Uterus (tissue), 4 donors: ENCODE results near the gene C4orf50. TPM values are rescaled to one million over a fixed set of nuclear protein-coding genes. Genes with fewer than 3 reads are reported as not detected.

ENCODE experiments used
- DNase-seq, 2 donors: peaks; one replicate each; pipeline ENCODE4 v3.0.0-alpha.2; 2019 to 2020
- H3K27ac ChIP-seq, 2 donors: fragments of 200-600 bp; sonication (generic); 1 replicate in 1 of 2; 2 replicates in 1 of 2; pipeline ENCODE4 v1.5.1; 2016 to 2018
- H3K27me3 ChIP-seq, 2 donors: fragments of 200-600 bp; sonication (generic); one replicate each; pipeline ENCODE4 v1.5.1; 2018 to 2019; ENCODE audit warnings: control low read depth in 1 of 2
- H3K36me3 ChIP-seq, 2 donors: fragments of 200-600 bp; sonication (generic); one replicate each; pipeline ENCODE4 v1.5.1; 2019; ENCODE audit warnings: control low read depth in 1 of 2
- H3K4me1 ChIP-seq, 2 donors: fragments of 200-600 bp; sonication (generic); one replicate each; pipeline ENCODE4 v1.5.1; 2018 to 2019; ENCODE audit warnings: control low read depth in 1 of 2
- H3K4me3 ChIP-seq, 2 donors: fragments of 200-600 bp; sonication (generic); 1 replicate in 1 of 2; 2 replicates in 1 of 2; pipeline ENCODE4 v1.5.1; 2018 to 2019; ENCODE audit warnings: mild to moderate bottlenecking in 1 of 2
- H3K9me3 ChIP-seq, 2 donors: fragments of 200-600 bp; sonication (generic); one replicate each; pipeline ENCODE4 v1.5.1; 2019; ENCODE audit warnings: control low read depth in 1 of 2
- POLR2A ChIP-seq, 2 donors: fragments of 450-650 bp; IDR thresholded peaks; one replicate each; pipeline ENCODE4 v1.6.1; 2016; ENCODE audit warnings: antibody characterized with exemption in 2 of 2, mild to moderate bottlenecking in 1 of 2, moderate library complexity in 1 of 2
- intact Hi-C: fragments of 100-400 bp; cut with DNase I; formaldehyde crosslinking; loops from one replicate; pipeline ENCODE4 v1.15.1; 2023; ENCODE audit warnings: low total_unique reads
- total RNA-seq, 4 donors: library from RNA; depleted of rRNA in 3 of 4; stranded (reverse); fragments of >200 nt in 3 of 4; gene quantifications; one replicate each; pipeline versions ENCODE4 v1.1.0 to v1.2.4, GENCODE V29; 2014 to 2023
- TF ChIP-seq, protein P1 (sequence below), 4 experiments: fragments of 200-600 bp in 2 of 4; fragments of 450-650 bp in 2 of 4; sonication (generic) in 2 of 4; IDR thresholded peaks; one replicate each; pipeline ENCODE4 v1.5.1; 2016 to 2019; ENCODE audit warnings: antibody characterized with exemption in 4 of 4, mild to moderate bottlenecking in 2 of 4, moderate library complexity in 1 of 4
- donor health status: DM: yes; HTN: yes; CAD: no.

Gene C4orf50
- total RNA-seq, 4 donors from 2014 or later: under 0.01 to 0.07 TPM; not detected in 2

DNA sequence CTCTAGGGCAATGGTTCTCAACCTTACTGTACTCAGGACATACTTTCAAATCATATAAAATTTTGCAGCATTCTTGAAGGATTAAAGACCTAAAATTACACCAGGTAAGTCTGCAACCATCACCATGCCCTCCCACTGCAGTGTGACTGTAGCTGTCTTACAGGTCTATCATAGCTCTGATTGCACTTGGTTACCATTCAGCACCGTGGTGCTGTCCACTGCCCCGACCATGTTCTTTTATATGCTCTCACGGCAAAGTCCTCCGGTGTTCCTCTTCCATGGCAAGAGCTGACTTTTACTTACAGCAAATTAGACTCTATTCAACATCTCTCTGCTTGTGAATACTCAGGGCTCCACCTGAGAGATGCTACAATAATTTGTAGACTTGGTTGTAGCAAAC lies 136.9 kb downstream of the C4orf50 start:
- H3K27ac ChIP-seq: no peak overlapping the region
- intact Hi-C loops: no loop called here
- no peaks in the 10 kb centered on the region for H3K9me3 ChIP-seq
- H3K4me3 ChIP-seq: no peak overlapping the region
- no peak for DNase-seq
- H3K27me3 ChIP-seq: no peaks in the 10 kb centered on the region
- H3K36me3 ChIP-seq: no peaks in the 10 kb centered on the region
- TF ChIP-seq, protein P1, sequence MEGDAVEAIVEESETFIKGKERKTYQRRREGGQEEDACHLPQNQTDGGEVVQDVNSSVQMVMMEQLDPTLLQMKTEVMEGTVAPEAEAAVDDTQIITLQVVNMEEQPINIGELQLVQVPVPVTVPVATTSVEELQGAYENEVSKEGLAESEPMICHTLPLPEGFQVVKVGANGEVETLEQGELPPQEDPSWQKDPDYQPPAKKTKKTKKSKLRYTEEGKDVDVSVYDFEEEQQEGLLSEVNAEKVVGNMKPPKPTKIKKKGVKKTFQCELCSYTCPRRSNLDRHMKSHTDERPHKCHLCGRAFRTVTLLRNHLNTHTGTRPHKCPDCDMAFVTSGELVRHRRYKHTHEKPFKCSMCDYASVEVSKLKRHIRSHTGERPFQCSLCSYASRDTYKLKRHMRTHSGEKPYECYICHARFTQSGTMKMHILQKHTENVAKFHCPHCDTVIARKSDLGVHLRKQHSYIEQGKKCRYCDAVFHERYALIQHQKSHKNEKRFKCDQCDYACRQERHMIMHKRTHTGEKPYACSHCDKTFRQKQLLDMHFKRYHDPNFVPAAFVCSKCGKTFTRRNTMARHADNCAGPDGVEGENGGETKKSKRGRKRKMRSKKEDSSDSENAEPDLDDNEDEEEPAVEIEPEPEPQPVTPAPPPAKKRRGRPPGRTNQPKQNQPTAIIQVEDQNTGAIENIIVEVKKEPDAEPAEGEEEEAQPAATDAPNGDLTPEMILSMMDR (IDR thresholded peaks at IDR 0.05): no peak
- no peak for TF ChIP-seq POLR2A (IDR thresholded peaks at IDR 0.05)
- H3K4me1 ChIP-seq: no peaks in the 10 kb centered on the region

DNA sequence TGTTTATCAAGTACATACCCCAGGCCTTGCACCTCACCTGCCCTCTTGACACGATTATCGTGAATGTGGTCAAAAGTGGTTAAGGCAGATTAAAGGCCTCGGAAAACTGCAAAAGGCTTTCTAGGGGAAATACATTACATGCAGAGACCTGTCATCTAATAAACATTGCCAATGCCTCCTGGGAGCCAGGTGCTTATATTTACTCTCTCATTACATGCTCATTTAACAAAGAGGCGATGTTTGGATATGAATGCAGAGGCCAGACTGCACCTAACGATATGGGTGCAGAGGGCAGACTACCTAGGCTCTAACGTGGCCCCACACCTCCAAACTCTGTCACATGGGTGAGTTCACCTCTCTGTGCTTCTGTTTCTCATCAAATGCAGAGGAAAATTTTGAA lies 139.9 kb downstream of the C4orf50 start:
- DNase-seq: no peak
- Histone ChIP-seq H3K4me3 (no peak overlapping the region), H3K27me3 (no peaks in the 10 kb centered on the region), H3K27ac (no peak overlapping the region), H3K9me3 (no peaks in the 10 kb centered on the region), H3K4me1 (no peaks in the 10 kb centered on the region), H3K36me3 (no peaks in the 10 kb centered on the region)
- TF ChIP-seq POLR2A (IDR thresholded peaks at IDR 0.05): no peak
- TF ChIP-seq, protein P1 (IDR thresholded peaks at IDR 0.05): no peak
- intact Hi-C loops: no loop called here

DNA sequence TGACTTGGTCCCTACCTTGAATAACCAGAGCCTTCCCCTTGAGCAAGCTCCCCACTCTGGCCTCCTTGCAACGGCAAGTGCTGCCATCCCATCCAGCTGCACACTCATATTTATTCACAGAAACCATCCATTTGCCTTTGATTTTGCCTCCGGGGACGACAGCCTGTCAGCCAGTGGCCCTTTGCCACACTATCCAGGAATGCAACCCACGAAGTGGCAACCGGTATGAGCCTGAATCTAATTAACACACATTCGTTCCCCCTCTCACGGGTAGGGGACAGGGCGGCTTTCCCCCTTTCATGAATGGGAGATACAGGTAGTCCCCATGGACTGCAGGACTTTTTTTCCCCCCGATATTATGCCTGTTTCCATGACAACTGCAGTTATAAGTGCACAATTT lies 140.8 kb downstream of the C4orf50 start:
- Histone ChIP-seq H3K27ac (no peak overlapping the region), H3K9me3 (no peaks in the 10 kb centered on the region), H3K27me3 (no peaks in the 10 kb centered on the region), H3K4me3 (no peak overlapping the region), H3K36me3 (no peaks in the 10 kb centered on the region), H3K4me1 (no peaks in the 10 kb centered on the region)
- intact Hi-C loops: no loop called here
- no peak for TF ChIP-seq POLR2A (IDR thresholded peaks at IDR 0.05)
- TF ChIP-seq, protein P1 (IDR thresholded peaks at IDR 0.05): no peak
- no peak for DNase-seq

DNA sequence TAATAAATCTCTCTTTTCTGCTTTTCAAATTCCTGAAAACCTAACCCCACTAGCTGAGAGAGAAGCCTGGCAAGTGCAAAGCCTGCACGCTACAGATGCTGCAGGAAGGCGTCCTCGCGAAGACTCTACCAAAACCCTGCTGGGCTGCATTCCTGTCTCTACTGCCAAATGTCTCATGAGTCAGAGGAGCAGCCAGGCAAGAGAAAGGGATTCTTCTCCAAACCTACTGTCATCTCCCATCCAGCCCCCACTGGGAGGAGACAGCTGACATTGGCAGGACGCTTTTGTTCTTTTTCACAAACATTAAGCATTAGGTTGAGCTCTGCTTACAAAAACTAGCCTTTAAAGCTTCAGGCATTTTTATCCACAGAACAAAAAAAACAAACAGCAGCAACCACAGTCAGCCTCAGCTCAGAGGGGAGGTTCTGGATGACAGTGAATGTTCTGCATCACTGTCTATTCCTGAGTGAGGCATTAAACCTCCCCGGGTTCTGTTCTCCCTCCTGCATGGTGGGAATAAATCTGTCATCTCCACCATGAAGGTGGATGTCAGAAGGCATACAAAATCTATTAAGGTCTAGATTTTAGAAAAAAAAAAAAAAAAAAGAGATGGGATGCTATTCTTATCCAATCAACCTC lies 143.3 kb downstream of the C4orf50 start:
- no peak overlapping the region for H3K4me3 ChIP-seq
- H3K27ac ChIP-seq: no peak overlapping the region
- peak in 1 of 2 donors; percentile 61 for DNase-seq
- intact Hi-C loops: no loop called here
- no peaks in the 10 kb centered on the region for H3K9me3 ChIP-seq
- H3K36me3 ChIP-seq: no peaks in the 10 kb centered on the region
- no peaks in the 10 kb centered on the region for H3K4me1 ChIP-seq
- TF ChIP-seq POLR2A (IDR thresholded peaks at IDR 0.05): no peak
- TF ChIP-seq, protein P1 (IDR thresholded peaks at IDR 0.05): no peak
- no peaks in the 10 kb centered on the region for H3K27me3 ChIP-seq

DNA sequence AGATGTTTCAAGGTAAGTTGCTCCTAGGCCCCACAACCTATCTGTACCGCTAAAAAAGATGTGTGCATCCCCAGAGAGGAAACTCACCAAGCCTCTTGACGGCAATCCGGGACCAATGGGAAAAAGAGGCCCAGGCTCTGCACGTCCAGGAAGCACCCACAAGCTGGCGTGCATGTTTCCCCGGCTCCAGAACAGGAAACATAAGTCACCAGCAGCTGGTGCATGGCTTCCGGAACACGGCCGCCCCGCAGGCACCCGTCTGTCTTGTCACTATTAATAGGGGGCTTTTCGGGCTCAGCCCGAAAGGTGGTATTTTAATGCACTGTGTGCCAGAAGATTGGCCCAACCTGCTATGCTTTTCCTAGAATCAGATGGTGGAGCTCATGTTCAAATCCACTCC lies 147.5 kb downstream of the C4orf50 start:
- no peak for TF ChIP-seq POLR2A (IDR thresholded peaks at IDR 0.05)
- TF ChIP-seq, protein P1 (IDR thresholded peaks at IDR 0.05): no peak
- Histone ChIP-seq H3K4me3 (no peak overlapping the region), H3K27me3 (no peaks in the 10 kb centered on the region), H3K27ac (no peak overlapping the region), H3K9me3 (no peaks in the 10 kb centered on the region), H3K4me1 (no peaks in the 10 kb centered on the region), H3K36me3 (no peaks in the 10 kb centered on the region)
- no peak for DNase-seq
- intact Hi-C loops: no loop called here
